C1 segment of cervical spinal cord (tissue), 14 donors: ENCODE measurements around the gene SPPL2B.

Source experiments
- DNase-seq, 14 donors: peaks; one replicate each; lab custom pipeline; 2025; lab: John Stamatoyannopoulos, UW

The SPPL2B gene

GRCh38 chr19:2321565-2322283 is 6.8 kb upstream of the SPPL2B start:
- no peak for DNase-seq

- no peak for DNase-seq
Measured at GRCh38 chr19:2323707-2324106, 4.8 kb upstream of the SPPL2B start.

GRCh38 chr19:2324220-2324948 is 4.1 kb upstream of the SPPL2B start:
- peak in 1 of 14 donors; percentile 53 for DNase-seq

- peak in 1 of 14 donors; percentile 74 for DNase-seq
Measured at GRCh38 chr19:2325281-2326046, 3.0 kb upstream of the SPPL2B start.

- peak in 1 of 14 donors; percentile 29 for DNase-seq
Measured at GRCh38 chr19:2326699-2327360, 1.7 kb upstream of the SPPL2B start.

- peak in 3 of 14 donors; percentile 9 to 23 (median 11) for DNase-seq
Measured at GRCh38 chr19:2327773-2328400, 597 bp upstream of the SPPL2B start.

- no peak for DNase-seq
Measured at GRCh38 chr19:2329149-2329478, 630 bp downstream of the SPPL2B start.

GRCh38 chr19:2329501-2329916 is 1.0 kb downstream of the SPPL2B start:
- DNase-seq = no peak

GRCh38 chr19:2330255-2330631 is 1.8 kb downstream of the SPPL2B start:
- no peak for DNase-seq

GRCh38 chr19:2330632-2331284 is 2.3 kb downstream of the SPPL2B start:
- peak in 2 of 14 donors; percentile 42 to 61 for DNase-seq

- DNase-seq = peak in 8 of 14 donors; percentile 13 to 55 (median 40)
Measured at GRCh38 chr19:2331601-2332246, 3.2 kb downstream of the SPPL2B start.

- peak in 3 of 14 donors; percentile 38 to 55 (median 41) for DNase-seq
Measured at GRCh38 chr19:2332341-2333026, 4.0 kb downstream of the SPPL2B start.

GRCh38 chr19:2333027-2333806 is 4.7 kb downstream of the SPPL2B start:
- peak in 2 of 14 donors; percentile 25 to 43 for DNase-seq

GRCh38 chr19:2333807-2334211 is 5.3 kb downstream of the SPPL2B start:
- DNase-seq = no peak

- DNase-seq = no peak
Measured at GRCh38 chr19:2334426-2334825, 5.9 kb downstream of the SPPL2B start.

GRCh38 chr19:2334986-2335846 is 6.7 kb downstream of the SPPL2B start:
- no peak for DNase-seq

- no peak for DNase-seq
Measured at GRCh38 chr19:2335848-2336247, 7.4 kb downstream of the SPPL2B start.
